Measurements from ENCODE around the gene RPS3.

DNA sequence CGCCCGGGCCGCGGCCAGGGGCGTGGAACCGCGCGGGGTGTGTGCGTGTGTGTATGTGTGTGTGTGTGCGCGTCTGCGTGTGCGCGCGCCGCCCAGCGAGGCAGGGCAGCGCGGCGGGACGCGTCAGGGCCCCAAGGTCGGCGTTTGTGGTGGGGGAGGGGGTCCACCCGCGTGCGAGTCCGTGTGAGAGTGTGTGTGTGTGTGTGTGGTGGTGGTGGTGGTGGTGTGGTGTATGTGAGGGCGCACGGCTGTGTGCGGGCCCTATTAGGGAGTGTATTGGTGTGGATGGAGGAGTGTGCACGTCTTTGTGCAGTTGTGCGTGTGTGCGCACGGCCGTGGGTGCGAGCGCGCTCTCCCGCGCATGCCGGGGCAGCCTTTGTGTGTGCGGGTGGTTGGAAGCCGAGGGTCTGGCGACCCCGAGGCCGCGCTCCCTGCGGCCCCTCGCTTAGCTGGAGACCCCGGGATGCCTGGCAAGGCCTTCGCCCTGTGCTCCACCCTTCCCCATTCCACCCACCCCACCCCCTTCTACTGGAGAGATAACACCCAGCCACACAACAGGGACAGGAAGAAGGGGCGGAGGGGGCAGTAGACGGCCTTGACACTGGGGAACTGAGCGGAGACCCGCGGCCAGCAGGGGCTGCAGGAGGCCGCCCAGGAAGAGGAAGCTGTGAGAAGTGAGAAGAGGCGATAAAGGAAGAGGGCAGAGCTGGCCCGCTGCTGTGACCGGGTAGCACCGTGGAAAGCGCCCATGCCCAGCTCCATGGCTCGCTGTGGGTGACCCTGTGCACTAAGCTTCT is 47.3 kb upstream of the RPS3 start:
- TF ChIP-seq EZH2 (IDR thresholded peaks at IDR 0.05; ENCODE audit: low read depth, unreplicated experiment) (no peak), CTCF (conservative IDR thresholded peaks at IDR 0.05; ENCODE audit: low read depth in 2 of 2) (peak in 1 of 2 experiments; percentile 23; a peak in 2 of 4 replicates), CREB1 (CRISPR knock-in tag; IDR thresholded peaks at IDR 0.05; ENCODE audit: low read depth) (no peak), POLR2AphosphoS5 (IDR thresholded peaks at IDR 0.05; ENCODE audit: low read depth) (0 out of 2 replicates have a peak, but pooled peaks have one; percentile 6), REST (IDR thresholded peaks at IDR 0.05; ENCODE audit: unreplicated experiment) (no peak)
